OCI-LY7 (cell line): ENCODE results near the gene SLC25A29. TPM values are rescaled to one million over a fixed set of nuclear protein-coding genes. Genes with fewer than 3 reads are reported as not detected.

Source experiments
- BruUV-seq: library from RNA; stranded (reverse); fragments of 400-500 nt; replicated peaks from 2 replicates; lab custom pipeline; 2021; lab: Mats Ljungman, UMichigan
- CTCF ChIA-PET: fragments of 300-600 bp; sonication (Branson Sonifier 250); formaldehyde crosslinking; loops from one replicate; lab custom pipeline; 2022; ENCODE audit warnings: antibody characterized with exemption; ENCODE audit not compliant: unreplicated experiment; lab: Charles Lee
- POLR2A ChIA-PET: fragments of 300-600 bp; sonication (Branson Sonifier 250); formaldehyde crosslinking; loops from one replicate; lab custom pipeline; 2022; ENCODE audit warnings: antibody characterized with exemption; lab: Charles Lee
- DNase-seq: peaks from one replicate; pipeline ENCODE4 v3.0.0-alpha.2; 2015; ENCODE audit warnings: low spot score
- H2AFZ ChIP-seq: fragments of 200-600 bp; sonication (generic), shearing (Covaris generic); 2 replicates; pipeline ENCODE4 v1.6.1; 2014; ENCODE audit warnings: mild to moderate bottlenecking, antibody characterized with exemption, low read length, moderate library complexity
- H3K27ac ChIP-seq: fragments of 200-600 bp; sonication (generic); 2 replicates; pipeline ENCODE4 v1.5.1; 2014; ENCODE audit warnings: mixed run types, low read depth, mild to moderate bottlenecking, moderate library complexity, low read length, inconsistent platforms; ENCODE audit not compliant: poor library complexity, severe bottlenecking
- H3K36me3 ChIP-seq: fragments of 200-600 bp; sonication (generic); 2 replicates; pipeline ENCODE4 v1.6.1; 2014; ENCODE audit warnings: mild to moderate bottlenecking, antibody characterized with exemption, low read length, moderate library complexity, mixed read lengths; ENCODE audit not compliant: insufficient read depth
- H3K4me1 ChIP-seq: fragments of 200-600 bp; sonication (generic); 2 replicates; pipeline ENCODE4 v1.5.1; 2014; ENCODE audit warnings: mild to moderate bottlenecking, low read length; ENCODE audit not compliant: insufficient read depth, poor library complexity, severe bottlenecking
- H3K4me2 ChIP-seq: fragments of 200-600 bp; sonication (generic); 2 replicates; pipeline ENCODE4 v1.6.1; 2014; ENCODE audit warnings: mild to moderate bottlenecking, low read length
- H3K4me3 ChIP-seq: fragments of 200-600 bp; sonication (generic); 2 replicates; pipeline ENCODE4 v1.5.1; 2014; ENCODE audit warnings: mild to moderate bottlenecking, low read depth, low read length; ENCODE audit not compliant: poor library complexity, severe bottlenecking
- H3K79me2 ChIP-seq: fragments of 200-600 bp; sonication (generic); 2 replicates; pipeline ENCODE4 v1.6.1; 2016; ENCODE audit warnings: low read depth, mild to moderate bottlenecking, low read length, moderate library complexity, mixed read lengths; ENCODE audit not compliant: insufficient read depth
- H3K9me2 ChIP-seq: fragments of 200-600 bp; sonication (generic); 2 replicates; pipeline ENCODE4 v1.6.1; 2016; ENCODE audit warnings: mild to moderate bottlenecking, low read length, mixed read lengths; ENCODE audit not compliant: insufficient read depth
- H3K9me3 ChIP-seq: fragments of 200-600 bp; sonication (generic); 2 replicates; pipeline ENCODE4 v1.6.1; 2014; ENCODE audit warnings: mild to moderate bottlenecking, mixed run types, low read length, mixed read lengths
- H4K20me1 ChIP-seq: fragments of 200-600 bp; sonication (generic); 2 replicates; pipeline ENCODE4 v1.6.1; 2014; ENCODE audit warnings: mild to moderate bottlenecking, antibody characterized with exemption, low read length, moderate library complexity, mixed read lengths; ENCODE audit not compliant: insufficient read depth
- EZH2phosphoT487 ChIP-seq: fragments of 200-600 bp; sonication (generic); IDR thresholded peaks from 2 replicates; pipeline ENCODE4 v1.6.1; 2018; ENCODE audit warnings: low read depth, borderline replicate concordance, mild to moderate bottlenecking, mixed run types, antibody characterized with exemption, low read length, moderate library complexity, mixed read lengths
- intact Hi-C: fragments of 100-400 bp; cut with micrococcal nuclease; formaldehyde crosslinking; loops from one replicate; pipeline ENCODE4 v1.10.0; 2022; ENCODE audit not compliant: unreplicated experiment
- total RNA-seq, 2 experiments: library from RNA; depleted of rRNA in 1 of 2; stranded (reverse); fragments of >200 nt in 1 of 2; shearing (Covaris generic) in 1 of 2; gene quantifications; 2 replicates each; pipeline ENCODE4 v1.2.3, GENCODE V29; 2014 to 2022
- TF ChIP-seq, protein P1 (sequence below): fragments of 200-600 bp; sonication (generic); conservative IDR thresholded peaks from 2 replicates; pipeline ENCODE4 v1.5.1; 2014; ENCODE audit warnings: mild to moderate bottlenecking, antibody characterized with exemption, low read length, moderate library complexity, mixed read lengths

SLC25A29 gene
- total RNA-seq, 2 experiments from 2014 or later: 14.6 to 34.8 TPM

DNA sequence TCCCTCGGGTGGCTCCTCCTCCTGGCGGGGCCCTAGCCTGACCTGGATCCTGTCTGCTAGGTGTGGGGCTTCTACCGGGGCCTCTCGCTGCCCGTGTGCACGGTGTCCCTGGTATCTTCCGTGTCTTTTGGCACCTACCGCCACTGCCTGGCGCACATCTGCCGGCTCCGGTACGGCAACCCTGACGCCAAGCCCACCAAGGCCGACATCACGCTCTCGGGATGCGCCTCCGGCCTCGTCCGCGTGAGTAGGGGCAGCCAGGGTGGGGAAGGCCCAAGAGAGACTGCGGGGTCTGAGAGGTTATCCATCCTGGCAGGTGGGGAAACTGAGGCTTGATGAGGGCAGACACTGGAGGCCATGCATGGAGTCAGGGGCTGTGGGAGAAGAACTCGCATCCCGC is 20.9 kb upstream of the SLC25A29 start:
- Histone ChIP-seq H3K4me2 (no peak overlapping the region), H2AFZ (no peak overlapping the region), H3K4me3 (no peak overlapping the region), H3K9me3 (no peaks in the 10 kb centered on the region), H3K79me2 (no peaks in the 10 kb centered on the region), H3K36me3 (no peaks in the 10 kb centered on the region), H3K9me2 (no peaks in the 10 kb centered on the region), H3K27ac (no peak overlapping the region), H3K4me1 (no peaks in the 10 kb centered on the region), H4K20me1 (no peaks in the 10 kb centered on the region)
- ChIA-PET POLR2A (no interaction called here), CTCF (no interaction called here)
- TF ChIP-seq, protein P1, sequence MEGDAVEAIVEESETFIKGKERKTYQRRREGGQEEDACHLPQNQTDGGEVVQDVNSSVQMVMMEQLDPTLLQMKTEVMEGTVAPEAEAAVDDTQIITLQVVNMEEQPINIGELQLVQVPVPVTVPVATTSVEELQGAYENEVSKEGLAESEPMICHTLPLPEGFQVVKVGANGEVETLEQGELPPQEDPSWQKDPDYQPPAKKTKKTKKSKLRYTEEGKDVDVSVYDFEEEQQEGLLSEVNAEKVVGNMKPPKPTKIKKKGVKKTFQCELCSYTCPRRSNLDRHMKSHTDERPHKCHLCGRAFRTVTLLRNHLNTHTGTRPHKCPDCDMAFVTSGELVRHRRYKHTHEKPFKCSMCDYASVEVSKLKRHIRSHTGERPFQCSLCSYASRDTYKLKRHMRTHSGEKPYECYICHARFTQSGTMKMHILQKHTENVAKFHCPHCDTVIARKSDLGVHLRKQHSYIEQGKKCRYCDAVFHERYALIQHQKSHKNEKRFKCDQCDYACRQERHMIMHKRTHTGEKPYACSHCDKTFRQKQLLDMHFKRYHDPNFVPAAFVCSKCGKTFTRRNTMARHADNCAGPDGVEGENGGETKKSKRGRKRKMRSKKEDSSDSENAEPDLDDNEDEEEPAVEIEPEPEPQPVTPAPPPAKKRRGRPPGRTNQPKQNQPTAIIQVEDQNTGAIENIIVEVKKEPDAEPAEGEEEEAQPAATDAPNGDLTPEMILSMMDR: no peak
- no peak for TF ChIP-seq EZH2phosphoT487
- no peak for DNase-seq
- no TSS peak for BruUV-seq
- intact Hi-C loops: no loop called here

DNA sequence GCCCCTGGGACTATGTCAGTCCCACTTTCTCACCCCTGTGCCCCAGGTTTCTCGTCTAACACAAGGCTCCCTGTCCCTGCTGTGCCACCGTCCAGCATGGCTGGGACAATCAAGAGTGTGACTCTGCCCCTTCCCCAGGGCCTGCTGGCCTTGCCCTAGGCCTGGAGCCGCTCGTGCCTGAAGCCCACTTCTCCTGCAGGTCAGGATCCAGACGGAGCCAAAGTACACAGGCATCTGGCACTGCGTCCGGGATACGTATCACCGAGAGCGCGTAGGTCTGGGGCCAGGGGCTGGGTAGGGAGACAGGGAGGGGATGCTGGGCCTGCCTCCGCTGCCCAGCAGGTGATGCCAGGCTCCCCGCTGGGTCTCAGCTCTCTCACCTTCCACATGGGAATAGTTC is 19.7 kb upstream of the SLC25A29 start:
- Histone ChIP-seq H3K79me2 (no peaks in the 10 kb centered on the region), H4K20me1 (no peaks in the 10 kb centered on the region), H3K9me3 (no peaks in the 10 kb centered on the region), H3K4me2 (no peak overlapping the region), H3K4me1 (no peaks in the 10 kb centered on the region), H3K9me2 (no peaks in the 10 kb centered on the region), H3K27ac (no peak overlapping the region), H3K4me3 (no peak overlapping the region), H3K36me3 (no peaks in the 10 kb centered on the region), H2AFZ (no peak overlapping the region)
- ChIA-PET CTCF (no interaction called here), POLR2A (no interaction called here)
- BruUV-seq: no TSS peak
- intact Hi-C loops: no loop called here
- TF ChIP-seq, protein P1: no peak
- no peak for TF ChIP-seq EZH2phosphoT487
- no peak for DNase-seq

DNA sequence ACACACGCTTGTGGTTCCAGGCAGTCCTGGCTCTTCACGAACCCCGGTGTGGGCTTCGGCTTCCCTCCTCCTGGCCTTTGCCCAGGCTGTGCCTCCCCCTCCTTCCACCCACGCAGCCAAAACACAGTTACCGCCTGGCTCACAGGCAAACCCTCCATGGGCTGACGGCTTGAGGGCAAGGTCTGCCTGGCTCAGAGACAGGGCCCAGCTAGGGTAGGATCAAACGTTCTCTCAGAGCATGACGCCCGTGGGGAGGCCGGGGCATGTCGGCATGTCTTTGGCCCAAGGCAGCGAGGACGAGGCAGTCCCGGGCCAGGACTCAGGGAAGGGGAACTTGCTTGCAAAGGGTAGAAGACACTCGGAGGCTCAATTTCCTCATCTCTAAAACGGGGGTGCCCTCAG is 19.0 kb upstream of the SLC25A29 start:
- Histone ChIP-seq H3K4me3 (no peak overlapping the region), H3K9me3 (no peaks in the 10 kb centered on the region), H3K4me2 (no peak overlapping the region), H3K4me1 (no peaks in the 10 kb centered on the region), H3K36me3 (no peaks in the 10 kb centered on the region), H4K20me1 (no peaks in the 10 kb centered on the region), H3K9me2 (no peaks in the 10 kb centered on the region), H3K79me2 (no peaks in the 10 kb centered on the region), H3K27ac (no peak overlapping the region), H2AFZ (no peak overlapping the region)
- intact Hi-C loops: no loop called here
- no peak for TF ChIP-seq EZH2phosphoT487
- TF ChIP-seq, protein P1: no peak
- ChIA-PET POLR2A (no interaction called here), CTCF (interaction anchor here (0.6 kb wide), 1 partner anchor 198 kb away, joined by 3 read pairs; no protein-coding TSS in a partner anchor)
- DNase-seq: no peak
- no TSS peak for BruUV-seq
